ENCODE measurements around the gene TPGS1. TPM values are rescaled to one million over a fixed set of nuclear protein-coding genes. Genes with fewer than 3 reads are reported as not detected.

The TPGS1 gene
- total RNA-seq, 4 donors from 2014 or later, result 10.8 to 23.3 (median 20.9) TPM

- Histone ChIP-seq H3K27me3 (no peaks in the 10 kb centered on the region), H3K27ac (no peak overlapping the region), H3K4me3 (no peak overlapping the region), H3K4me1 (no peaks in the 10 kb centered on the region), H3K36me3 (peaks cover 44% of the 10 kb centered on the region), H3K9me3 (no peaks in the 10 kb centered on the region)
- TF ChIP-seq CTCF (IDR thresholded peaks at IDR 0.05) (no peak), POLR2A (IDR thresholded peaks at IDR 0.05) (no peak), EP300 (IDR thresholded peaks at IDR 0.05) (no peak), POLR2AphosphoS5 (IDR thresholded peaks at IDR 0.05) (no peak)
- 94% methylated on average over 17 of the region's 26 CpGs for WGBS
- DNase-seq (ENCODE audit: low spot score in 2 of 2), result no peak
Measured at GRCh38 chr19:541699-542098, 34.4 kb downstream of the TPGS1 start.

GRCh38 chr19:542173-542866 is 35.0 kb downstream of the TPGS1 start:
- H3K27ac ChIP-seq, result no peak overlapping the region
- DNase-seq (ENCODE audit: low spot score in 2 of 2), result no peak
- H3K27me3 ChIP-seq, result no peaks in the 10 kb centered on the region
- WGBS, result 87% methylated on average over 6 of the region's 34 CpGs
- H3K4me3 ChIP-seq, result no peak overlapping the region
- no peaks in the 10 kb centered on the region for H3K9me3 ChIP-seq
- TF ChIP-seq EP300 (IDR thresholded peaks at IDR 0.05) (no peak), POLR2AphosphoS5 (IDR thresholded peaks at IDR 0.05) (no peak), CTCF (IDR thresholded peaks at IDR 0.05) (no peak), POLR2A (IDR thresholded peaks at IDR 0.05) (no peak)
- no peaks in the 10 kb centered on the region for H3K4me1 ChIP-seq
- peaks cover 39% of the 10 kb centered on the region for H3K36me3 ChIP-seq

GRCh38 chr19:543910-544608 is 36.8 kb downstream of the TPGS1 start, which contains the start of gene GZMM:
TSS of gene GZMM (plus strand) at chr19:544053. CDS start at chr19:544072, 19 bp downstream.
- WGBS, result 54% methylated on average over 17 of the region's 31 CpGs
- Histone ChIP-seq H3K9me3 (no peaks in the 10 kb centered on the region), H3K4me3 (no peak within 1 kb of the TSS), H3K36me3 (peaks cover 24% of the 10 kb centered on the region), H3K4me1 (no peaks in the 10 kb centered on the region), H3K27ac (no peak within 1 kb of the TSS), H3K27me3 (peaks cover 3% of the 10 kb centered on the region)
- DNase-seq (ENCODE audit: low spot score in 2 of 2), result no peak
- no peak for TF ChIP-seq POLR2A (IDR thresholded peaks at IDR 0.05)
- TF ChIP-seq EP300 (IDR thresholded peaks at IDR 0.05), result no peak
- no peak for TF ChIP-seq CTCF (IDR thresholded peaks at IDR 0.05)
- TF ChIP-seq POLR2AphosphoS5 (IDR thresholded peaks at IDR 0.05), result no peak

GRCh38 chr19:547117-547516 is 39.8 kb downstream of the TPGS1 start:
- H3K4me1 ChIP-seq, result peaks cover 7% of the 10 kb centered on the region
- H3K27me3 ChIP-seq, result peaks cover 8% of the 10 kb centered on the region
- no peak for DNase-seq (ENCODE audit: low spot score in 2 of 2)
- no peak for TF ChIP-seq POLR2A (IDR thresholded peaks at IDR 0.05)
- H3K4me3 ChIP-seq, result no peak overlapping the region
- 50% methylated on average over 2 of the region's 15 CpGs for WGBS
- H3K9me3 ChIP-seq, result no peaks in the 10 kb centered on the region
- peaks cover 3% of the 10 kb centered on the region for H3K36me3 ChIP-seq
- H3K27ac ChIP-seq, result no peak overlapping the region

- WGBS, result 84% methylated on average over 20 of the region's 26 CpGs
- peaks cover 7% of the 10 kb centered on the region for H3K4me1 ChIP-seq
- no peak for DNase-seq (ENCODE audit: low spot score in 2 of 2)
- TF ChIP-seq POLR2AphosphoS5 (IDR thresholded peaks at IDR 0.05), result no peak
- H3K27ac ChIP-seq, result no peak overlapping the region
- no peaks in the 10 kb centered on the region for H3K36me3 ChIP-seq
- H3K27me3 ChIP-seq, result peaks cover 8% of the 10 kb centered on the region
- H3K4me3 ChIP-seq, result no peak overlapping the region
- no peaks in the 10 kb centered on the region for H3K9me3 ChIP-seq
Measured at GRCh38 chr19:547836-548720, 40.8 kb downstream of the TPGS1 start.
